Coronary artery (tissue), 2 donors: Measurements from ENCODE around the gene RANBP10.
"Not testable (repeated sequence)": the region's sequence is repeated elsewhere in the genome, so short reads cannot be mapped to it uniquely, and the experiment has no call there.

Experiments used
- DNase-seq: peaks from one replicate; pipeline ENCODE4 v3.0.0-alpha.2; 2017; ENCODE audit warnings: low spot score
- H3K27ac ChIP-seq, 2 donors: fragments of 200-600 bp; sonication (generic); one replicate each; pipeline ENCODE4 v1.5.1; 2016 to 2019
- H3K4me3 ChIP-seq: fragments of 200-600 bp; sonication (generic); 2 replicates; pipeline ENCODE4 v1.5.1; 2016; ENCODE audit warnings: mild to moderate bottlenecking, moderate library complexity
- TF ChIP-seq, protein P1 (sequence below): fragments of 200-600 bp; sonication (generic); IDR thresholded peaks from one replicate; pipeline ENCODE4 v1.5.1; 2019; ENCODE audit warnings: antibody characterized with exemption

The RANBP10 gene

DNA sequence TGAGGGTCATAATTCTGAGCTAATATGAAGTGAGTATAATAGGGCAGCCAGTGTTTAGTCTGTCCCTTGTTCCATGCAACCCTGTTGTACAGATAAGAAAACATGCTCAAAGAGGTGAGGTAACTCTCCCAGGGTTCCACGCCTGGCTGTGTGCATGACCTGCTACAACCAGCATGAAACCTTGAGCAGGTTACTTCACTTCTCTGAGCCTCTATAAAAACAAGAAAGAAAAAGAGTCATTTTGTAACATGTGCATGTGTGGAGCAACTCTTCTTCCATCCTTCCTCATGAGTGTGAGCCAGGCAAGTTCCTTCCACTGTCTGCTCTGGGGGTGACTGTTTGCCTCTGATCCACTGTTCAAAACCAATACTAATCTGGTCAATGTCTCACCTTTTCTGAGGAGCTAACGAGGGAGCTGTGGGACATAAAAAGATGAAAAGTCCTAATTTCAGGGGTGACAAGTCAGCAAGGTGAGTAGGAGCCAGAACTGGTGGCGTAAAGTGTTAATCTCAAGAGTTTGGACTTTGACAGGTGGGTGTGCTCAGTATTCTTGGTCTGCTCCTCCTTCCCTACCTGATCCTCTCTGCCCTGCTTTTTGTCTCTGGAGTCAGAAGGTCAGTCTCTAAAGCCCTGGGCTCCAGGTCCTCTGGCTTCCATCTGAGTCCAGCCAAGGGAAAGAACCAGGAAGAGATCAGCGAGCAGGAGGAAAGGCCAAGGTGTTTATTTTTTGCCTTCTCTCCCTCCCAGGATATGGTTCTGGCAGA, 108.8 kb downstream of the RANBP10 start:
- no peak overlapping the region for H3K27ac ChIP-seq
- H3K4me3 ChIP-seq = no peak overlapping the region
- TF ChIP-seq, protein P1, sequence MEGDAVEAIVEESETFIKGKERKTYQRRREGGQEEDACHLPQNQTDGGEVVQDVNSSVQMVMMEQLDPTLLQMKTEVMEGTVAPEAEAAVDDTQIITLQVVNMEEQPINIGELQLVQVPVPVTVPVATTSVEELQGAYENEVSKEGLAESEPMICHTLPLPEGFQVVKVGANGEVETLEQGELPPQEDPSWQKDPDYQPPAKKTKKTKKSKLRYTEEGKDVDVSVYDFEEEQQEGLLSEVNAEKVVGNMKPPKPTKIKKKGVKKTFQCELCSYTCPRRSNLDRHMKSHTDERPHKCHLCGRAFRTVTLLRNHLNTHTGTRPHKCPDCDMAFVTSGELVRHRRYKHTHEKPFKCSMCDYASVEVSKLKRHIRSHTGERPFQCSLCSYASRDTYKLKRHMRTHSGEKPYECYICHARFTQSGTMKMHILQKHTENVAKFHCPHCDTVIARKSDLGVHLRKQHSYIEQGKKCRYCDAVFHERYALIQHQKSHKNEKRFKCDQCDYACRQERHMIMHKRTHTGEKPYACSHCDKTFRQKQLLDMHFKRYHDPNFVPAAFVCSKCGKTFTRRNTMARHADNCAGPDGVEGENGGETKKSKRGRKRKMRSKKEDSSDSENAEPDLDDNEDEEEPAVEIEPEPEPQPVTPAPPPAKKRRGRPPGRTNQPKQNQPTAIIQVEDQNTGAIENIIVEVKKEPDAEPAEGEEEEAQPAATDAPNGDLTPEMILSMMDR = no peak
- no peak for DNase-seq

- H3K4me3 ChIP-seq = no peak overlapping the region
- TF ChIP-seq, protein P1 = no peak
- DNase-seq = no peak
- H3K27ac ChIP-seq = no peak overlapping the region
These were observed 111.7 kb downstream of the RANBP10 start for GRCh38 chr16:67694611-67695010.

DNA sequence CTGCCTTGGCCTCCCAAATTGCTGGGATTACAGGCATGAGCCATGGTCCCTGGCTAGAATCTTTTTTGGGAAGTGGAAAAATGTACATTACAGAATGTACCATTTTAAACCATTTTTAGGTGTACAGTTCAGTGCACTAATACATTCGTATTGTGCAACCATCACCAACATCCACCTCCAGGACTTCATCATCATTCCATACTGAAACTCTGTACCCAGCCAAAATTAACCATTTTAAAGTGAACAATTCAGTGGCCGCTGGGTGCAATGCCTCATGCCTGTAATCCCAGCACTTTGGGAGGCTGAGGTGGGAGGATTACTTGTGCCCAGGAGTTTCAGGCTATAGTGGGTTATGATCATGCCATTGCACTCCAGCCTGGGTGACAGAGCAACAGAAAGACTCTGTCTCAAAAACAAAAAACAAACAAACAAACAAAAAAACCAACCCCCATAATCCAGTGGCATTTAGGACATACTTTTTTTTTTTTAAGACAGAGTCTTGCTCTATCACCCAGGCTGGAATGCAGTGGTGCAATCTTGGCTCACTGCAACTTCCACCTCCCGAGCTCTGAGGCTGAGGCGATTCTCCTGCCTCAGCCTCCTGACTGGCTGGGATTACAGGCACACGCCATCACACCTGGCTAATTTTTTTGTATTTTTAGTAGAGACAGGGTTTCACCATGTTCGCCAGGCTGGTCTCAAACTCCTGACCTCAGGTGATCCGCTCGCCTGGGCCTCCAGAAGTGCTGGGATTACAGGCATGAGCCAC, 112.7 kb downstream of the RANBP10 start:
- not testable (repeated sequence) for DNase-seq, H3K4me3 ChIP-seq, H3K27ac ChIP-seq

- TF ChIP-seq, protein P1 = no peak
- Histone ChIP-seq H3K4me3 (no peak overlapping the region), H3K27ac (peak overlapping the region in 1 of 2 donors; percentile 64)
- DNase-seq = no peak
These were observed 120.8 kb downstream of the RANBP10 start for GRCh38 chr16:67685388-67686112.

DNA sequence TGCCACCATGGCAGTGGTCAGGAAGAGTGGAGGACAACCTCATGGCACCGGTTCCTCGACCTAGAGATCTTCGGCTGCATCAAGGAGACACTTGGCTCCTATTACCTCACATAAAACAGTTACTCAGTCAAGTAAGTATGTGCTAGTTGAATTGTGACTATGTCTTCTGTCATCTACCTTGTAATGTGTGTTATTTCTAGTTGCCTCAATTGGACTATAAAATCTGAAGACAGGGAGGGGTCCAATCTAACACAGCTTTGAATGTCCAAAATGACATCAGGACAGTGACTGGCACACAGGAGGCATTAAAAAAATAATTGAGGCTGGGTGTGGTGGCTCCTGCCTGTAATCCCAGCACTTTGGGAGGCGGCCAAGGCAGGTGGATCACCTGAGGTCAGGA, 122.6 kb downstream of the RANBP10 start:
- Histone ChIP-seq H3K27ac (no peak overlapping the region), H3K4me3 (no peak overlapping the region)
- TF ChIP-seq, protein P1 = no peak
- DNase-seq = no peak

- TF ChIP-seq, protein P1 = no peak
- no peak overlapping the region for H3K27ac ChIP-seq
- no peak overlapping the region for H3K4me3 ChIP-seq
- DNase-seq = no peak
These were observed 126.1 kb downstream of the RANBP10 start for GRCh38 chr16:67679935-67680897.
